NCI-H187 treated with DMSO at 0.1 percent for 48 hours (cell line): ENCODE measurements around the gene MARCHF3.
"Not testable (repeated sequence)": the region's sequence is repeated elsewhere in the genome, so short reads cannot be mapped to it uniquely, and the experiment has no call there.

Experiments used
- DNase-seq: peaks from one replicate; lab custom pipeline; 2025; lab: John Stamatoyannopoulos, UW

MARCHF3 gene

DNA sequence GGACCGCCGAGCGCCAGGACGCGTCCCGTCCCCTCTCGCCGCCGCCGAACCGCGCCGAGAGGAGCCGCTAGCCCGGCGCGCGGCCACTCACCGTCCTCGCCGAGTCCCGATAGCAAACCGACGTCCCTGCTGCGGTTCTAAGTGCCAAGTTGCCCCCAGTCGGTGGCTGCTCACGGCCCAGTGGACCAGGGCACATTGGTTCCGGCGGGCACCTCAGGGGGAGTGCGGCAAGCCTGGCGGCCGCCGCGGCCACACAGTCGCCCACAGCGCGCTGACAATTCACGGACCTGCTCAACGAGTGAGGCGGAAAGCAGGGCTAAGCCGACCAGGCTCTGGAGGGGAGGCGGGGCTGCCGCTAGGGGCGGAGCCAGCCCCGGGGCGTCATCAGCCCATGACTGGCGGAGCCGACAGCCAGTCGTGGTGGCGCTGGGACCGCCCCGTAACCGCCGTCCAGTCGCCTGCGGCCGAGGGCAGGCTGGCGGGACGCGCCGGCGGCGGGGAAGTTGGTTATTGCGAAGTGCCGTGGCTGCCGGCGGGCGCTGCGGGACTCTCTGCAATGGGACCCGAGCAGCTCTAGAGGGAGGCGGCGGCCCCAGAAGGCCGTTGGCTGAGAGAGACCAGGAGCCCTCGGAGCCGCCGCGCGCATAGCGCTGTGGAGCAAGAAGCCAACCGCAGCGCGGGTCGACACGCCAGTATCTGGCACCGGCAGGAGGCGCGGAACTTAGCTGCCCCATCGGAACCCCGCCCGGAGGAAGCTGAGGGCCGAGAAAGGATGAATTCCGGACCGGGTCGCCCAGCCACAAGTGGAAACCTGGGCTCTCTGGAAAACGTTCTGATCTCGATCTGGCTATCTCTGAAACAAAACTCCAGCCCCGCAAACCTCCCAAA is at the start of gene MARCHF3:
TSS of gene MARCHF3 (minus strand) at position 300 of the 888 bp plus-strand sequence. CDS start 112,387 bp downstream, outside the sequence.
- DNase-seq, result peak; percentile 9

DNA sequence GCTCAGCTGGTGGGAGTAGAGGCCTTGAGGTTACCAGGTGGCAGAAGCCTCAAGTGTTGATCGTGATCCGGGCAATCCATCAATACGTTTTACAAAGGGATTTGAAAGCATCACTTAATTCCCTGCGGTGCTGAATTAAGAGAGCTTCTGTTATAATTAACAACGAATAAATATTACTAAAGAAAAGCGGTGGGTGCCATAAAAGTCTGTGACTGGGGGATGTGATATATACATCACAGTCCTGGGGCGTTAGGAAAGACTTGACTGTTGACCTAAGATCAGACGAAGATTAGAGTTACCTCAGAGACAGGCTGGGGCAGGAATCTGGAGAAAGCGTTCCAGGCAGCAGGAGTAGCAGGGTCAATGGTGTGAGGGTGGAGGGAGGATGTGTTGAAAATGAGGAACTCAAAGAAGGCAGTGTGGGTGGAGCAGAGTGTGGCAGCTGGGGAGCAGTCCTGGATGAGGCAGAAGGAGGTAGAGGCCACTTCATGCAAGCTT is 49.7 kb upstream of the MARCHF3 start:
- DNase-seq, result peak; percentile 33

- no peak for DNase-seq
These were observed 47.0 kb upstream of the MARCHF3 start for GRCh38 chr5:127077366-127077765.

DNA sequence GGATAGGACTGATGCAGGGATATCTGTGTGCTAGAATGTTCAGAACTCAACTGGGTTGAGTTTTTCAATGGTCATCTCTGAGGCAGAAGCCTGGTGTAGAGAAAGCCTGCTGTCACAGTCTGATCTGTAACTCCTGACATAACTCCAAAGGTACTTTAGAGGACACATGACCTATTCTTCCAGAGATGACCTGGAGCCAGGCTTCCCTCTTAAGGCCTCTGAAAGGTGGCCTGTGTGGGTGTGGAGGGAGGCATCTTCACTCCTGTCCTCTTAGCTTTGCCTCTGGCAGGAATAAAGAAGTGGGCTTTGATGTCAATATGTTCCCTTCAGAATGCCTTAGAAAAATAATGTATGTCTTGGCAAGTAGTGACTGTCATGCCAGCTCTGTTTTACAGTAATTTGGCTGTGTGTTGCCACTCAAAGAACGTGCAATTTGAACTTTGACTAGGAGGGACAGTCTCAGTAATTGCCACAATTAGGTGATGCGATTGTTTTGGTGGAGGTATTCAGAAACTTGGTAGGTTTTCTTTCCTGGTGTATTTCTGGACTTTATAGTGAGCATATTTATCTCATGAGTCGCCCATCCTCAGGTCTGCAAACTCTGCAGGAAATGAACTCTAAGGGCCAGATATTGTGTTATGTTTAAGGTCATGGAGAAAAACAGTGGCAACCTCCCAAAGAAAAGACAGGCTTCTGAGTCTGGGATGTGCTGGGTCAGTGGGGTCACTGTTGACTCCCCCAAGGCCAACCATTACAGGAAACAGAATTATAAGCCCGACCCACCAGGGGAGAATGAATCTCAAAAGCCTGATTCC is 46.2 kb upstream of the MARCHF3 start:
- DNase-seq, result no peak

GRCh38 chr5:127074466-127074865 is 44.1 kb upstream of the MARCHF3 start:
- DNase-seq, result no peak

GRCh38 chr5:127072861-127073846 is 42.8 kb upstream of the MARCHF3 start, which contains the start of gene C5orf63:
C5orf63 (minus strand) TSS chr5:127073502; CDS start chr5:127058995, 14,507 bp downstream.
- DNase-seq, result no peak

DNA sequence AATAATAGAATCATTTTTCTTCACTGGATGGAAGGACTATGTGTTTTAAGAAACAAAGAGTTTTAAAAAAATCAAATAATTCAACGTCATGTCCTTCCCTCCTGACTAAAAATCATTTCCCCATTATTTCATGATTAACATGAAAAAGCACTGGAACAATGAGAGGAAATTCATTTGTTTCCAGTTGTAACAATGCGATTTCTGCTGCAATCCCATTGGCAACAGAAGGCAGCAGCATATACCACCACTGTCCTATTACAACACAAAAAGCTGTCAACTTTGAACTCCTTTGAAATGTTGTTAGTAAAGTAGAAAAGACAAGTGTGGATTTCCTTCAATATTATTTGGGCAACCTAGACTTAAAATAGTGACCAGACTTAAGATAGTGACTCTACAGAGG is 39.9 kb upstream of the MARCHF3 start:
- no peak for DNase-seq

DNA sequence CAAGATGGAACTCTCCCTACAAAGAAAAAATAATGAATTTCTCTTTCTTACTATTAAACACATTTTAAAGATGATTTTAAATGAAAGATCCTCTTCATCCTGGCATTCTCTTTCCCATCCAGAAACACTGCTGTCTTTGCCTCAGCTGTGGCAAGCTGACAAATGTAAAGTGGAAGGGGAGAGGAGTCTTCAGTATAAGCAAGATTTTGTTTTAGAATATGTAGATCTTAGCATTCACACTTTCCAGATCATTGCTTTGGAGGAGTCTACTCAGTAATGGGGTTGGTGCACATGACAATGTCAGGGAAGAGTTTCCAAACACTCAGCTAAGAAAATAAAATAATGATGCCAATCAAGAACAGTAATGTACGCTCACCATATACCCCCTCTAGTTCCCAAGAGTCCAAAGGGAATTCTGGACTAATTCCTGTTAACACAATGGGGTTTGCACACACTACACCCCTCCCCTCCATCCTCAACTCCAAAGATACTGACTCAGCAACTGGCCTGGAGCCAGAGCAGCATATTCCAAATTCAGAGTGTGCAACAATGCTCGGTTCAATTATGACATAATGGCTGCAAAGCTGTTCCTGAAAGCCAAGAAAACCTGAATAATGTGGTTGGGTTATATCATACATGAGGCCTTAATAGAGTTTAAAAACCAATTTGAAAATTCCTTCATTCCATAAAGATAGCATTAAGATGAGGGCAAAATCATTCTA is 38.3 kb upstream of the MARCHF3 start:
- DNase-seq, result no peak

GRCh38 chr5:127066721-127067120 is 36.4 kb upstream of the MARCHF3 start:
- DNase-seq, result no peak

DNA sequence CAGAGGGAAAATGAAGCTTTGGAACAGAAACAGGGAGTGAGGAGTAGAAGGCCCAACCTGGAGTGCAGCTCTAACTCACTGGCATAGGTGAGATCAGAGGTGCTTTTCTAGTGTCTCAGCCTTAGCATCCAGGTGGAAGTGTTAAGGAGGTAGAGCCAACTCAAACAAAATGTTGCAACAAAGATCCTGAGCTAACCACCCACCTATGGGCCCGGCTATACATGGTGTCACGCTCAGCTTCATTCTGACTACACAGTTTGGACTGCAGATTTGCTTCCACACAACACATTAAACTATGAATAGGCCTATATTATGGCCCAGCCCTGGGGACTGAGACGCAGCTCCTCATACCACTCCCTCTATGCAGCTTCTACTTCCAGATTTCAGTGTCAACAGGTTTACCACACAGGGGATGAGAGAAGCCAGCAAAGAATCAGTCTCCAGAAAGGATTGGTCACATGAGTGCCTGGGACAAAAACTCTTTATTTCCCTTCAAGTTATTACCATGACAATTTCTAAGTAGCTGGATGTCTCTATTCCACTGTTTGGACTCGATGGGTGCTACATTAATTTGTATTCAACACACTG is 34.0 kb upstream of the MARCHF3 start:
- DNase-seq, result no peak

- DNase-seq, result no peak
These were observed 33.0 kb upstream of the MARCHF3 start for GRCh38 chr5:127063257-127063913.

DNA sequence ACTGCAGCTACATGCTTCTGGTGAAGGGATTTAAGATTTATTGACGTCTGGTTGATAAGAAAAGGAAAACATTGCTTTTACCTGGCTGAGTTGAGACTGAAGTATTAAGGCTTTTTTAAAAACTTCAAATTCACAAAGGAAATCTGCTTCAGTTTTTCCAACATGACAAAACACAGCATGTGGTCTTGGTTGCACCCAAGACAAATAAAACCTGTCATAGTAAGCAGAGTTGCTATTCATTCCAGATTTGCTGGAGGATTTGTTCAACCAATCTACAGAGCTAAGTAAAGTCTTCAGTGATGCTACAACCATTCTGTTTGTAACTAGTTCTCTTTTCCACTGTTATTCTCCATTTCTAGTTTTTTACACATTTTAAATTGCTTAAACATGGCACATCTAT is 31.6 kb upstream of the MARCHF3 start:
- no peak for DNase-seq

DNA sequence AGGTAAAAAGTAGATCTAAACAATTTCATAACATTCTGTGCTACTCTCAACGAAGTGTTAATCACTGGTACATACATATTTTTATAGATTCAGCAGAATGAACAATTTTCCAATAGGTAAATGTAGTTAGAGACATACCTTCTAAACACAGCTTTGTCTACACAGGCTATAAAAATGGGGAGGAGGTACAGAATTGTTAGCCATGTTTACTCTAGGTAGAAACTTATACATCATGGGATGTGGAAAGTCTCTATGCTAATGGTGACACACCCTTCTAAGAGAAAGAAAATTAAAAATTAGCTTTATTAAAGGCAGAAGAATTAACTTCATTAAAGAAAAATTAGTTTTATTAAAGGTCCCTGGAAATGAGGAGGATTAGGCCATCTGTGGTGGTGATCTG is 31.2 kb upstream of the MARCHF3 start:
- no peak for DNase-seq

GRCh38 chr5:127060470-127060985 is 30.2 kb upstream of the MARCHF3 start:
- DNase-seq, result no peak

DNA sequence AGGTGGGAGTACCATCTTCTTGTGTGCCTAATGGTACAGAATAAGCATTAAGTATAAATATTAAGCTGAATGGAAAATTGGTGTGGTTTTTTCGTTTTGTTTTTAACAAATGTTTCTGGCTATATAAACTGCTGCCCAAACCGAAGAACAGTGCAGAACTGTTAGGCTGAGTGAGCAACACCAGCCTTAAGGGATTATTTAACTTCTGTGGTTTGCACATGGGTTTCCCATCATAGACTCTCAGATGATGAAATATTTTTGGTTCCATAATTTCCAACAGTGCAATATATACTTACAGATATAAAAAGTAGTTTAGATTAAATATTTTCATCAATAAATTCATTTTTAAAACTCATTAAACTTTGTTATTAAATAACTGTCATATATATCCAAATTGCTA is 26.5 kb upstream of the MARCHF3 start:
- DNase-seq, result no peak

DNA sequence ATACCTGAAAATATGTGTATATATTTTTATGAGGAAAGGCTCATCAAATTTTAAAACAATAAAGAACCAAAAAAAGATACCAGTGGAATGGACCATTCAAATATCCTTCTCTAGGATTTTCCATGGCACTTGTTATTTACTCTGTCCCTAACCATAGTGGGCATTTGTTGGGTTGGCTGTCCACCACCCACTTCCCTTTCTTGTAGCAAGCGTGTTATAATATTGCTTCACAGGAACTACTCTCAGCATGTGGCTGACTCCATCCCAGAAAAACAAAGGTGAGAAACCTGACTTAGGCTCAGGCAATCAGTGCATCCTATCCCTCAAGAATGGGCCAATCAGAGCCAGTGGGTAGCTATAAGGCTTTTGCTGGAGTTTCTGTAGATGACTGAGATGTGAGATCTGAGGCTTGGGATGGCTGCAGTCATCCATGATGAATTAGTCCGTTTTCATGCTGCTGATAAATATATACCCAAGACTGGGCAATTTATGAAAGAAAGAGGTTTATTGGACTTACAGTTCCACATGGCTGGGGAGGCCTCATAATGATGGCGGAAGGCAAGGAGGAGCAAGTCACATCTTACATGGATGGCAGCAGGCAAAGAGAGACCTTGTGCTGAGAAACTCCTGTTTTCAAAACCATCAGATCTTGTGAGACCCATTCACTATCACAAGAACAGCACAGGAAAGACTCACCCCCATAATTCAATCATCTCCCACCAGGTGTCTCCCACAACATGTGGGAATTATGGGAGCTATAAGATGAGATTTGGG is 25.7 kb upstream of the MARCHF3 start:
- DNase-seq, result no peak

DNA sequence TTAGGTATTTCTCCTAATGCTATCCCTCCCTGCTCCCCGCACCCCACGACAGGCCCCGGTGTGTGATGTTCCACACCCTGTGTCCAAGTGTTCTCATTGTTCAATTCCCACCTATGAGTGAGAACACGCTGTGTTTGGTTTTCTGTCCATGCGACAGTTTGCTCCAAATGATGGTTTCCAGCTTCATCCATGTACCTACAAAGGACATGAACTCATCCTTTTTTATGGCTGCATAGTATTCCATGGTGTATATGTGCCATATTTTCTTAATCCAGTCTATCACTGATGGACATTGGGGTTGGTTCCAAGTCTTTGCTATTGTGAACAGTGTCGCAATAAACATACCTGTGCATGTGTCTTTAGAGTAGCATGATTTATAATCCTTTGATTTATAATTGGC is 23.2 kb upstream of the MARCHF3 start:
- not testable (repeated sequence) for DNase-seq

DNA sequence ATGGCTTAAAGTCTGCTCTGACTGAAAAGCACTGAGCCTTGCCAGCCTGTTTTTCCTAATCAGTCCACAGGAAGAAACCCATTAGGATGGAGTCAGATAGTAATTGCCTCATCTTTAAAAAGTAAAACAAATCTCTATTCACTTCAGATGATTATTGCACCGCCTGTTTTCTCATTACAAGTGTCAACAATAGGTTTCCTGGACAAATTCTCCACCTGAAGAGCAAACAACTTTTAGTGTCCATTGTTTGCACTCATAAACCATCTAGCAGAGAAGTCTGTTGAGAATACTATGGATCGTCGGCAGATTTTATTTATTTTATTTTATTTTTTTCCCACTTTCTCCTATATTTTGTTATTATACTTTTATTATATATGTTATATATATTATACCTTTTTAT is 22.7 kb upstream of the MARCHF3 start:
- no peak for DNase-seq

DNA sequence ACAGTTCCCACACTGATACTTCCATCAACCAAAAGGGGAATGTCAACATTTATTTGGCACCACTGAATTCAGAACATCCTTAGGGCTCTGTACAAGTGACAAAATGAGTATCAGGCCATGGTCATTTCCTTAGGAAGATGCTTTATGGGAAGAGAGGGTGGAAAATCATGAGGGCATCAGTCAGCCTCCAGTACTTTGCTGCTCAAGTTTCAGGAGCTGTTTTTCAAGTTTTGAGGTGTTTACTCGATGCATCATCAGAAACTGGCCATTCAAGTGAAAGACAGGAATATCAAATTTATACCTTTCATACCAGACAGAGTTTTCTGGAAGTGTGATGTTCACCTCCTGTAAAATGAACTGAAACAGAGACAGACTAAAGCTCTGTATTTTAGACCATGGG is 21.2 kb upstream of the MARCHF3 start:
- DNase-seq, result no peak
